Neural cell (in vitro differentiated cells): ENCODE data around the gene QKI.

Experiments
- CTCF ChIP-seq: fragments of 450-650 bp; IDR thresholded peaks from 2 replicates; pipeline ENCODE4 v1.5.1; 2014; ENCODE audit warnings: antibody characterized with exemption, mild to moderate bottlenecking, moderate library complexity; ENCODE audit not compliant: poor library complexity, severe bottlenecking
- EZH2 ChIP-seq: fragments of 200-600, 300-800 bp; shearing (Covaris generic), sonication (generic); IDR thresholded peaks from 2 replicates; pipeline ENCODE4 v1.6.1; 2014; ENCODE audit warnings: antibody characterized with exemption, low read length, borderline replicate concordance, mild to moderate bottlenecking; ENCODE audit not compliant: insufficient read depth, poor library complexity, severe bottlenecking
- POLR2AphosphoS5 ChIP-seq: IDR thresholded peaks from 2 replicates; pipeline ENCODE4 v1.6.1; 2012
- SMC3 ChIP-seq: fragments of 450-650 bp; conservative IDR thresholded peaks from 2 replicates; pipeline ENCODE4 v1.6.1; 2014; ENCODE audit warnings: antibody characterized with exemption, mild to moderate bottlenecking, moderate library complexity; ENCODE audit not compliant: poor library complexity

GRCh38 chr6:163461696-163462095 is 47.2 kb downstream of the QKI start:
- no peak for TF ChIP-seq EZH2
- TF ChIP-seq CTCF: no peak
- no peak for TF ChIP-seq SMC3
- no peak for TF ChIP-seq POLR2AphosphoS5
